Kidney capillary endothelial cell (primary cell): ENCODE data around the gene PTCH2.
"Not testable (repeated sequence)": the region's sequence is repeated elsewhere in the genome, so short reads cannot be mapped to it uniquely, and the experiment has no call there.

Source experiments
- DNase-seq: peaks from one replicate; pipeline ENCODE4 v3.0.0-alpha.2; 2018; ENCODE audit warnings: low spot score

Gene PTCH2

GRCh38 chr1:44819608-44820327 lies 23.3 kb downstream of the PTCH2 start:
- peak; percentile 91 for DNase-seq

GRCh38 chr1:44819196-44819607 lies 23.9 kb downstream of the PTCH2 start:
- no peak for DNase-seq

GRCh38 chr1:44817771-44818495 lies 25.1 kb downstream of the PTCH2 start:
- DNase-seq: no peak

DNA sequence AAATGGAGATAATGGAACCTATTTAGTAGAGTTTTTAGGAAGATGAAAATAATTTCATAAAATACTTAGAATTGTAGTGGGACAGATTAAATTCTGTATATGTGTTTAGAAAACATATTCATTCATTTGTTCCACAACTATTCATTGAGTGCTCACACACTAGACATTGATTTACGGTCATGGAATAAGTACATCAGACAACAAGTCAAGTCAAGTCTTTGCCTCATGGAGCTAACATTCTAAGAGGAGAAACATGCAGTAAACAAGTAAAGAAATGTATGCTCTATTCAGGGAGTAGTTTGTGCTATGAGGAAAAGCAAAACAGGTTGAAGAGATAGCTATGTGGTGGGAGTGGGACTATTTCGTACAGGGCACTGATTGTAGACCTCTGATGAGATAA lies 25.7 kb downstream of the PTCH2 start:
- no peak for DNase-seq

DNA sequence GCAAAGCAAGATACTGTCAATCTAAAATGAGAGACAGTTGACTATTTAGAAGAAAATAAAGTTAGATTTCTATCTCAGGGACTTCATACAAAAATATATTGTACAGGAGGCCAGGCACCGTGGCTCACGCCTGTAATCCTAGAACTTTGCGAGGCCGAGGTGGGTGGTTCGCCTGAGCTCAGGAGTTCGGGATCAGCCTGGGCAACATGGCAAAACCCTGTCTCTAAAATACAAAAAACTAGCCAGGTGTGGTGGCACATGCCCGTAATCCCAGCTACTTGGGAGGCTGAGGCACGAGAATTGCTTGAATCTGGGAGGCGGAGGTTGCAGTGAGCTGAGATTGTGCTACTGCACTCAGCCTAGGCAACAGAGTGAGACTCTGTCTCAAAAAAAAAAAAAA lies 27.1 kb downstream of the PTCH2 start:
- not testable (repeated sequence) for DNase-seq

- DNase-seq: no peak
Observed at GRCh38 chr1:44812822-44813543, 30.1 kb downstream of the PTCH2 start.

DNA sequence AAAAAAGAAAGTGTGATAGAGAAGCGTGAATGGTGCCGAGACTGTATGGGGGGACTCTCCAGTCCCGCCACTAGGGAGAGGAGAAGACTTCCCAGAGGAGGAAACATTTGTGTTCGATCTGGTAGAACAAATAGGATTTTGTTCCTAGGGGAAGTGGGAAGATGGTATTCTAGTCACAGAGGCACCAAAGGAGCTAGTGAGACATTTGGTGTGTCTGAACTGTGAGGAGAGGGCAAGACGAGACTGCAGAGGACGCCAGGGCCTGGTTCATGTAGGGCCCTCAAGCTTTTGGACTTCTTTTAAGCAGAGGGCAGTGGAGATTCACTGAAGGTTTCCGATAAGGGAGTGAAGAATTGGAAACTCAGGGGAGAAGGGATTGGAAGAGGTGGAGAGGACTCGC lies 31.8 kb downstream of the PTCH2 start:
- DNase-seq: no peak

GRCh38 chr1:44810762-44811105 lies 32.3 kb downstream of the PTCH2 start:
- not testable (repeated sequence) for DNase-seq

DNA sequence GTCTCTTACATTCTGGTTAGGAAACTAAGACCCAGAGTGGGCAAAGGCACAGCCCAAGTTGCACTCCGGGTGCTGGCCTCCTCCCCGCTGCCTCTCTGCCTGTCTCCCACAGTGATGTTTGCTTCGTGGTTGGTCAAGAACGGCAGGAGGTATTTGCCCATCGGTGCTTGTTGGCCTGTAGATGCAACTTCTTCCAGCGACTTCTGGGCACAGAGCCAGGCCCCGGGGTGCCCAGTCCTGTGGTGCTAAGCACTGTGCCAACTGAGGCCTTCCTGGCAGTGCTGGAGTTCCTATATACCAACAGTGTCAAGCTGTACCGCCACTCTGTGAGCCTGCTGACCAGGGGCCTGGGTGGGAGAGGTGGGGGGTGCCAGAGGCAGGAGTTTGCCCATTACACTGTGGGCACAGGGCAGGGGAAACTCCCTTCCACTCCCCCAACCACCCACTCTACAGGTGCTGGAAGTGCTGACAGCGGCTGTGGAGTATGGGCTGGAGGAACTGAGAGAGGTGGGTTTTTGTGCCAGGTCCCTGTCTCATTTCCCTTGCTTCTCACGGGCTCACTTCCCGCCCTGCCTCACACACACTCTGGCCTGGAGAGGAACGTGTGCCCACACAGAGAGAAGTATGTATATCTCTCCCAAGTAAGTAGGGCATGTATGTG lies 32.8 kb downstream of the PTCH2 start:
- DNase-seq: no peak

- DNase-seq: no peak
Observed at GRCh38 chr1:44808938-44809917, 33.8 kb downstream of the PTCH2 start.

- DNase-seq: no peak
Observed at GRCh38 chr1:44808063-44808937, 34.8 kb downstream of the PTCH2 start, which contains the start of gene BTBD19. TSS of gene BTBD19 (plus strand) at chr1:44808523. CDS start at chr1:44808821, 298 bp downstream.

DNA sequence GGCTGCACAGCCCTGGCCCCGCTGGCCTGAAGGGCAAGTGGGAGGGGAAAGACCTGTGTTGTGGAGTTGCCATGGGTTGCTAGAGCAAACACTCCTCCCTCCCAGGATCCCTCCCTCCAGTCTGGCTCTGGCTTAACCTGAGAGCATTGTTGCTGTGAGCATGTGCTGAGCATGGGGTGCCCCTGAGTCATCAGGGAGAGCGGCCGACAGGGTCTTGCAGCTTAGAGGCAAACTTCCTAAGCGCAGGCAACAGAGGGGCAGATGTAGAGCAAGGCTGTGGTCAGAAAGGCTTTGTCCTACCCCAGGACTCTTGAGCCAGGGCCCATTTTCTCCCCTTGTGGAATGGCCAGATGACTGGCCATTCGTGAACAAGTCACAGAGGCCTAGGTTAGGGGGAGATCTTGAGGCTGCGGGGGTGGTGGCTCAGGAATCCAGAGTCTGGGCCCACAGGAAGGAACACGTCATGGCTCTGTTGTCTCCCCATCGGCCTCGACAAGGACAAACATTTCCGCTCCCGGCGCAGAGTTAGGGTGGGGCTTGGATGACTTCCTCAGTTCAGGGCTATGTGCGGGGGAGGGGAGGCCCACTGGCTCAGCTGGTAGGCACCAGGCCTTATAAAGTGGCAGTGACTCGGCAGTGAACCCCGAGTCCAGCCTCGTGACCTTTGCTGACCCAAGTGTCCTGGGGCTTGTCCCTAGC lies 35.5 kb downstream of the PTCH2 start:
- peak; percentile 100 for DNase-seq

DNA sequence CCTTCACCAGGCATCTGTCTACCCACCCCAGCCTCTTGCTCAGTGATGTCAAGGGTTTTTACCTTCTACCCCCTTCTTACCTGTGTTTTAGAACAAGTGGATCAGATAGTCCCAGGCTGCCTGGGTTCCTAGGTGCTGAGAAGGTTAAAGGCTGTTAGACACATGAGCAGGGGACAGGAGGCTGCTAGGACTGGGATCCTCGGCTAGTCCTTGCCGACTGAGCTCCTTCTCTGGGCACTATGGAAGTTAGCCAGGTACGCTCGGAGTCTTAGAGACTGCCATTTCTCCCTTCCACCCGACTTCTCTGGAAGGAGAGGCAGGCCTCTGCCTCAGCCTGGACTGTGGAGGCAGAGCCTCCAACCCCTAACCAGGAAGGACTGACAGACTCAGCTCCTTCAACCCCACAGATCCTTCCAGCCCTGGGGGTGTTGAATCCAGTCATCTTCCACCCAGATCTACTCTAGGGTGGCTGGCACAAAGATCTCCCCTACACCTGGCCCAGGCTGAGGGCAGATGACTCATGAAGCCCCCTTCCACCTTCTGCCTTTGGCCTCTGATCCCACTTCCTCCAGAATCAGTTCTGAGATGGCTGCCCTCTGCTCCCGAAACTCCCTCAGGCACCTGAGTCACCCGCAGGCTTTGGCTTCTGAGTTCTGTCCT lies 36.2 kb downstream of the PTCH2 start, which contains the start of gene DYNLT4:
TSS of gene DYNLT4 (minus strand) at position 648 of the 660 bp plus-strand sequence. CDS start 683 bp downstream, outside the sequence.
- DNase-seq: no peak

DNA sequence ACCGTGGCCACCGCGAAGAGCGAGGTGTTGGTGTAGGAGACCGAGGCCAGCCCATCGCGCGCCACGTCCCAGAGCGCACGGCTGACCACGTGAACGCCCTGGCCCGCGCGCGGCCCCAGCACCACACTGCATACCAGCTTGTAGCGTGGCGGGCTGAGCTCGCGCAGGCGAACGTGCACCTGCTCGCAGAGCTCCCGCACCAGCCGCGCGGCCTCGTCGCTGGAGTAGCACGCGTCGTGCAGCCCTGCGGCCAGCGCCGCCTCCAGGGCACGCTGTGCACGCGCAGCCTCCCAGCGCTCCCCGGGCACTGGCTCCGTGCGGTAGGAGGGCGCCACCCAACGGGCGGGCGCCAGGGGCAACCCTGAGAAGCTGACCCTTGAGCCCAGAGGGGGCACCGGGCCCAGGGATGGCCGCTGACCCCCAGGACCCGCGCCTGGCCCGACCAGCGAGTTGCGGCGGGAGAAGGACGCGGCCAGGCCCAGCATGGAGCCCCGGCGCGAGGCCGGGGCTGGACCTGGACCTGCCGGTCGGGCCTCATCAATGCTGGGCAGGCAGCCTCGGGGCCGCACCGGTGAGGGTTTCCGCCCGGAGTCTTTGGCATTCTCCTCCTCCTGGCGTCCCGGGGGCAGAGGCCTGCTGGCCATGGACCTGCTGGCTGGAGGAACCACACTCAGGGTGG lies 36.9 kb downstream of the PTCH2 start:
- DNase-seq: no peak

DNA sequence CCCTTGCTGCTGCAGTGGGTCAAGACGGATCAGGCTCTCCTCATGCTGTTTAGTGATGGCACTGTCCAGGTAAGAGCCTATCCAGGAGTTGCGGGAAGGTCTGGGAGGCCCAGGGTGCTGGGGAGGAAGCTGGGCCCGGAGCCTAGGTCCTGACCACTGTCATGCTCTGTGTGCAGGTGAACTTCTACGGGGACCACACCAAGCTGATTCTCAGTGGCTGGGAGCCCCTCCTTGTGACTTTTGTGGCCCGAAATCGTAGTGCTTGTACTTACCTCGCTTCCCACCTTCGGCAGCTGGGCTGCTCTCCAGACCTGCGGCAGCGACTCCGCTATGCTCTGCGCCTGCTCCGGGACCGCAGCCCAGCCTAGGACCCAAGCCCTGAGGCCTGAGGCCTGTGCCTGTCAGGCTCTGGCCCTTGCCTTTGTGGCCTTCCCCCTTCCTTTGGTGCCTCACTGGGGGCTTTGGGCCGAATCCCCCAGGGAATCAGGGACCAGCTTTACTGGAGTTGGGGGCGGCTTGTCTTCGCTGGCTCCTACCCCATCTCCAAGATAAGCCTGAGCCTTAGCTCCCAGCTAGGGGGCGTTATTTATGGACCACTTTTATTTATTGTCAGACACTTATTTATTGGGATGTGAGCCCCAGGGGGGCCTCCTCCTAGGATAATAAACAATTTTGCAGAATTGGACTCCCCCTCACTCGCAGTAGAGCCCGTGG lies 37.6 kb downstream of the PTCH2 start:
- DNase-seq: no peak

- no peak for DNase-seq
Observed at GRCh38 chr1:44803312-44804095, 39.5 kb downstream of the PTCH2 start.

DNA sequence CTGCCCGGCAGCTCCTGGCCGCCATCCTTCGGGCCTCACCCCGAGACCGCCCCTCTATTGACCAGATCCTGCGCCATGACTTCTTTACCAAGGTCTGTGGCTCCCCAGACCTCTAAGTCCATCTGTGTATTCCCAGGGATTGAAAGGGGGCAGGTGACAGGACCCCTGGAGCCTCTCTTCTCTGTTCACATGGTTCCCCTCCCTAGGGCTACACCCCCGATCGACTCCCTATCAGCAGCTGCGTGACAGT lies 40.1 kb downstream of the PTCH2 start:
- DNase-seq: no peak
